SK-N-SH treated with all-trans-retinoic acid at 6 μM for 48 hours (cell line): ENCODE results near the gene CPNE4.

Experiments used
- ATAC-seq: fragments of 200-7000 bp; cut with Tn5 transposase; 3 replicates; pipeline ENCODE4 v1.9.1; 2020; ENCODE audit warnings: mild to moderate bottlenecking, moderate library complexity
- ARNTL ChIP-seq: fragments of 450-650 bp; formaldehyde crosslinking; IDR thresholded peaks from 2 replicates; pipeline ENCODE4 v1.5.0; 2020; ENCODE audit warnings: low read depth, mild to moderate bottlenecking, moderate library complexity, borderline replicate concordance
- CREB5 ChIP-seq: fragments of 250-450 bp; sonication (Bioruptor Pico); IDR thresholded peaks from 2 replicates; pipeline ENCODE4 v1.5.1; 2020; ENCODE audit warnings: low read depth, mild to moderate bottlenecking, moderate library complexity
- CSDC2 ChIP-seq: fragments of 250-450 bp; sonication (Bioruptor Pico); IDR thresholded peaks from 2 replicates; pipeline ENCODE4 v1.5.0; 2020; ENCODE audit warnings: mild to moderate bottlenecking, moderate library complexity
- CSRNP3 ChIP-seq: fragments of 250-450 bp; sonication (Bioruptor Pico); IDR thresholded peaks from 2 replicates; pipeline ENCODE4 v1.5.1; 2021; ENCODE audit warnings: mild to moderate bottlenecking, moderate library complexity
- ESRRG ChIP-seq: fragments of 250-450 bp; sonication (Bioruptor Pico); IDR thresholded peaks from 2 replicates; pipeline ENCODE4 v1.6.1; 2021; ENCODE audit warnings: mild to moderate bottlenecking
- GLIS3 ChIP-seq: fragments of 250-450 bp; sonication (Bioruptor Pico); IDR thresholded peaks from 2 replicates; pipeline ENCODE4 v1.5.0; 2020; ENCODE audit warnings: mild to moderate bottlenecking, moderate library complexity
- ISL1 ChIP-seq: fragments of 250-450 bp; sonication (Bioruptor Pico); IDR thresholded peaks from 2 replicates; pipeline ENCODE4 v2.1.2; 2022; ENCODE audit warnings: mild to moderate bottlenecking, moderate library complexity
- OSR1 ChIP-seq: fragments of 250-450 bp; sonication (Bioruptor Pico); IDR thresholded peaks from 2 replicates; pipeline ENCODE4 v1.8.0; 2022; ENCODE audit warnings: moderate library complexity, mild to moderate bottlenecking, inconsistent platforms
- PATZ1 ChIP-seq: fragments of 250-450 bp; sonication (Bioruptor Pico); IDR thresholded peaks from 2 replicates; pipeline ENCODE4 v1.8.0; 2020; ENCODE audit warnings: mild to moderate bottlenecking, moderate library complexity, borderline replicate concordance
- POU6F1 ChIP-seq: fragments of 250-450 bp; sonication (Bioruptor Pico); IDR thresholded peaks from 2 replicates; pipeline ENCODE4 v1.8.0; 2021; ENCODE audit warnings: low read depth, mild to moderate bottlenecking, moderate library complexity, borderline replicate concordance
- PPARA ChIP-seq: fragments of 250-450 bp; sonication (Bioruptor Pico); IDR thresholded peaks from 2 replicates; pipeline ENCODE4 v1.5.0; 2020; ENCODE audit warnings: mild to moderate bottlenecking, borderline replicate concordance
- RARB ChIP-seq: fragments of 250-450 bp; sonication (Bioruptor Pico); IDR thresholded peaks from 2 replicates; pipeline ENCODE4 v1.8.0; 2021; ENCODE audit warnings: mild to moderate bottlenecking, moderate library complexity
- SNAI2 ChIP-seq: fragments of 250-450 bp; sonication (Bioruptor Pico); IDR thresholded peaks from 2 replicates; pipeline ENCODE4 v1.5.0; 2020; ENCODE audit warnings: mild to moderate bottlenecking, moderate library complexity
- TCF4 ChIP-seq: fragments of 250-450 bp; sonication (Bioruptor Pico); IDR thresholded peaks from 2 replicates; pipeline ENCODE4 v1.8.0; 2021; ENCODE audit warnings: mild to moderate bottlenecking, moderate library complexity, borderline replicate concordance
- TOX ChIP-seq: fragments of 250-450 bp; sonication (Bioruptor Pico); IDR thresholded peaks from 2 replicates; pipeline ENCODE4 v1.8.0; 2021; ENCODE audit warnings: mild to moderate bottlenecking, moderate library complexity, borderline replicate concordance
- TSHZ2 ChIP-seq: fragments of 250-450 bp; sonication (Bioruptor Pico); IDR thresholded peaks from 2 replicates; pipeline ENCODE4 v1.5.0; 2020; ENCODE audit warnings: mild to moderate bottlenecking, moderate library complexity
- ZC3H10 ChIP-seq: fragments of 250-450 bp; sonication (Bioruptor Pico); IDR thresholded peaks from 2 replicates; pipeline ENCODE4 v1.5.1; 2021; ENCODE audit warnings: mild to moderate bottlenecking, moderate library complexity
- ZFP3 ChIP-seq: fragments of 250-450 bp; sonication (Bioruptor Pico); IDR thresholded peaks from 2 replicates; pipeline ENCODE4 v1.5.0; 2020; ENCODE audit warnings: mild to moderate bottlenecking, moderate library complexity
- ZFP30 ChIP-seq: fragments of 450-650 bp; formaldehyde crosslinking; IDR thresholded peaks from 2 replicates; pipeline ENCODE4 v1.5.0; 2022; ENCODE audit warnings: mild to moderate bottlenecking, moderate library complexity
- ZNF565 ChIP-seq: fragments of 450-650 bp; formaldehyde crosslinking; conservative IDR thresholded peaks from 2 replicates; pipeline ENCODE4 v1.5.0; 2020; ENCODE audit warnings: low read depth, mild to moderate bottlenecking, moderate library complexity
- ZNF70 ChIP-seq: fragments of 450-650 bp; formaldehyde crosslinking; IDR thresholded peaks from 2 replicates; pipeline ENCODE4 v1.5.0; 2020; ENCODE audit warnings: mild to moderate bottlenecking, moderate library complexity

CPNE4 gene

GRCh38 chr3:131796558-131797198 is 238.1 kb downstream of the CPNE4 start:
- no peak for TF ChIP-seq PPARA
- TF ChIP-seq CSRNP3 (CRISPR knock-in tag): no peak
- no peak for TF ChIP-seq CSDC2 (CRISPR knock-in tag)
- no peak for TF ChIP-seq ZNF70 (CRISPR knock-in tag)
- TF ChIP-seq ZFP3 (CRISPR knock-in tag): no peak
- TF ChIP-seq ISL1: no peak
- TF ChIP-seq OSR1 (CRISPR knock-in tag): no peak
- no peak for TF ChIP-seq TOX (CRISPR knock-in tag)
- TF ChIP-seq ARNTL: no peak
- no peak for TF ChIP-seq RARB (CRISPR knock-in tag)
- TF ChIP-seq ZC3H10 (CRISPR knock-in tag): no peak
- TF ChIP-seq SNAI2 (CRISPR knock-in tag): no peak
- no peak for TF ChIP-seq PATZ1
- TF ChIP-seq TCF4: no peak
- TF ChIP-seq ESRRG (CRISPR knock-in tag): no peak
- TF ChIP-seq ZFP30 (CRISPR knock-in tag): no peak
- TF ChIP-seq POU6F1: no peak
- TF ChIP-seq GLIS3 (CRISPR knock-in tag): no peak
- no peak for TF ChIP-seq TSHZ2 (CRISPR knock-in tag)
- TF ChIP-seq, all 23 proteins: peak for 0
- no peak for ATAC-seq

- ATAC-seq: no peak
- TF ChIP-seq TSHZ2 (CRISPR knock-in tag) (no peak), CREB5 (CRISPR knock-in tag) (no peak), TCF4 (no peak), ZNF565 (CRISPR knock-in tag) (no peak), ZFP3 (CRISPR knock-in tag) (no peak)
Measured at GRCh38 chr3:131796111-131796510, 238.7 kb downstream of the CPNE4 start.
